Right renal pelvis (tissue), 4 donors: ENCODE data around the gene C19orf81. TPM values are rescaled to one million over a fixed set of nuclear protein-coding genes. Genes with fewer than 3 reads are reported as not detected.

Experiments used
- DNase-seq, 4 donors: peaks; one replicate each; pipeline ENCODE4 v3.0.0-alpha.2; 2013; ENCODE audit warnings: low read depth in 4 of 4, low spot score in 3 of 4, missing footprints in 1 of 4
- polyA plus RNA-seq, 4 donors: library from polyadenylated mRNA; unstranded; fragments of 120-200 nt; gene quantifications; one replicate each; pipeline ENCODE4 v1.2.1, GENCODE V29; 2013; ENCODE audit not compliant: insufficient read length in 4 of 4

The C19orf81 gene
- polyA plus RNA-seq, 4 donors = 1.8 to 5.0 (median 2.2) TPM

- no peak for DNase-seq
These were observed 27.5 kb downstream of the C19orf81 start for GRCh38 chr19:50676625-50677197.

GRCh38 chr19:50677636-50678035, 28.4 kb downstream of the C19orf81 start:
- no peak for DNase-seq

DNA sequence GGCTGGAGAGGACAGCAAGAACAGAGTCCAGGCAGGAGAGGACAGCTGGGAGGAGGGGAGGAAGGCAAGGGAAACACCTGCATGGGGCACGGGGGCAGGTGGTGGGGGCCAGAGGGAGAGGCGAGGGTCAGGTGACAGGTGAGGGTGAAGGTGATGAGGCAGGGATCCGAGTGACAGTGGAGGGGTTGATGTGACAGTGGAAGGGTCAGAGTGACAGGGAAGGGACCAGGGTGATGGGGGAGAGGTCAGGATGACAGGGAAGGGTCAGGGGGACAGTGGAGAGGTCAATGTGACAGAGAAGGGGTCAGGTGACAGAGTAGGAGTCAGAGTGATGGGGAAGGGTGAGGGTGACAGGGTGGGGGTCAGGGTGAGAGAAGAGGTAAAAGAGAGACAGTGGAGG, 29.1 kb downstream of the C19orf81 start:
- no peak for DNase-seq

DNA sequence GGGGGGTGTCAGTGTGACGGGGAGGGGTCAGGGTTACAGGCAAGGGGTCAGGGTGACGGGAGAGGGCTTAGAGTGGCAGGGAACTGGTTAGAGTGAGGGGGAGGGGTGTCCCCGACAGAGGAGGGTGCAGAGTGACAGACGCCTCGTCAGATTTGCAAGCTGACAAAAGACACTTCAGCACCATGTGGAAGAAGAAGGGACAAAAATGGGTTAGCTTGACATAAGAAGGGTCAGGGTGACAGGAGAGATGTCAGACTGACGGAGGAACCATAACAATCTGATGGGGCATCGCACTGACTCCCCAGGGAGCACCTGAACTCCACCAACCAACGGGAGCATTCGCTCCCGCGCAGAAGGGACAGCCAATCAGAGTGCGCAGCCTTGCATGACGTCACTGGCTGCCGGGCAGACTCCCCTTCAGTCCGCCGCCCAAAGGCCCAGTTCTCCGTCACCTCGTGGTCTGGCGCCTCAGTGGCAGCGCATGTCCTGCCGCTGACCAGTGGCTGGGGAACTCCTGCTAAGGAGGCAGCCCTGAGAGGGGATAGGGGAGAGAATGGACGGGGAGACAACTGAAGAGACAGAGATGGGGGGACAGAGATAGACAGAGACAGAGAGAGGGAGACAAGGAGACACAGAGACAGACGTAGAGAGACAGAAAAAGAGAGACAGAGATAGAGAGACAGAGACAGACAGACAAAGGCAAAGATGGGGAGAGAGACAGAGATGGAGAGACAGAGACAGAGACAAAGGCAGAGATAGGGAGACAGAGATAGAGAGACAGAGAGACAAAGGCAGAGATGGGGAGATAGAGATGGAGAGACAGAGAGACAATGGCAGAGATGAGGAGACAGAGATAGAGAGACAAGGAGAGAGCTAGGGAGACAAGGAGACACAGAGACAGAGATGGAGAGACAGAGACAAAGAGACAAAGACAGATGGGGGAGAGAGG, 30.2 kb downstream of the C19orf81 start:
- DNase-seq = peak in 2 of 4 donors; percentile 46 to 60

- DNase-seq = no peak
These were observed 37.2 kb downstream of the C19orf81 start for GRCh38 chr19:50686310-50687032.

GRCh38 chr19:50688766-50689165, 39.5 kb downstream of the C19orf81 start:
- DNase-seq = no peak

DNA sequence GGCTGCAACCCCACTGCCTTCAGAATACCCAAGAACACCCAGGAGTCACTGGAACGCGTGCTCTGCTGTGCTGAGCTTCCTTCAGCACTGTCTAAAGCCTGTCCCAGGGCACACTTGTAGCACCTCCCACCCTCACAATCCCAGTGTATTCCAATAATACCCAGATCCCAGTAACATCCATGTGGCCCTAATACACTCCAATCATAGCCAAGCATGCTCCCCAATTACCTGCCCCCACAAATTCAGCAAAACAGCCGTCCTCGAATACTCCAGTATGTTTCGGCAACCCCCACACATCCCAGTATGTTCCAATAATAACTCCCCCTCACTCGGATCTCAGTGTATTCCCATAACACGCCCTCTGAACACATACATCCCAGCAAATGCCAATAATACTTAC, 41.2 kb downstream of the C19orf81 start:
- no peak for DNase-seq

- no peak for DNase-seq
These were observed 44.1 kb downstream of the C19orf81 start for GRCh38 chr19:50693064-50693975.

DNA sequence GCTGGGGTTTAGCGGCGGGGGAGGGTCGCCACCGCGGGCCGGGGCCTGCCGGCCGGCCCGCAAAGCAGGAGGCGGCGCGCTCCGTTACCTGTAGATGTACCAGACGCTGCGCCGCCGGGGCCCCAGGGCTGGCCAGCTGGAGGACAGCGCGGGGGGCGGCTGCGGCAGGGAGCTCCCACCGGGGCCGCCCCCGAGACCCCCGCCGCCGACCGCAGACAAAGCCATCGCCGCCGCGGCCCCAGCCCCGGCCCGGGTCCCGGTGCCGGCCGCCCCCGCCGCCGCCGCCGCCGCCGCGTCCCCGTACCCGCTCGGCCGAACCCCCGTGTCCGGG, 45.5 kb downstream of the C19orf81 start:
- no peak for DNase-seq

- no peak for DNase-seq
These were observed 46.2 kb downstream of the C19orf81 start for GRCh38 chr19:50695251-50696093.

GRCh38 chr19:50696094-50696483, 46.8 kb downstream of the C19orf81 start:
- no peak for DNase-seq

DNA sequence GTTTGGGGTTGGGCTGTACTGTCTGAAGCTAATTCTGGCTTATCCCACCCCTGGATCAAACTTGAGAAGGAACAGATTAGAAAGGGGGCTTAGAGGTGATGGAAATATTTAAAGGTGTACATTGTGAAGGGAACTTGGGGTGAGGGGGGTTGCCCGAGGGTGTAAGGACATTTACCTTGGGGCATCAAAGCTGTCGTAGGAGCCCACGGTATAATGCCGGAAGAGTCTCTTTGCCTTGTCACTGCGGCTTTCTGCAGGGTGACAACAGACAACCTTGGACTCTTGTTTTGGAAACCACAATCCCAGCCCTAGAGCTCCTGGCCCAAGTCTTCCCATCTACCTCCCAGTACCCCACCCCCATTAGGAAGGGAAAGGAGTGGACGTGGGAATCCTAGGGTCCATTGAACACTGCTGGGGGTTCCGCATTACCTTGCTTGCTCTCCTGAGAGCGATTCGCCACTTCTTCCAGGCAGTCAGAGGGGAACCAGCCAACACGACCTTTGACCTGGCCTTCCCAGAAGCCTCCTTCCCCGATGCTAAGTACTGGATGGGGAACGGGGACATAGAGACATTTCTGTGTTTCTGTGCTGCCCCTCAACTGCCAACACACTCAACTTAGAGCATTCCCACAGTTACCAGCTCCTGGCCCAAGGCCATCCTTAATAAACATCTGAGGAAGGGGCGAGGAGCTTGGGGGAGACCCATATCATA, 48.3 kb downstream of the C19orf81 start:
- DNase-seq = no peak

- DNase-seq = no peak
These were observed 52.2 kb downstream of the C19orf81 start for GRCh38 chr19:50701367-50701985.

- no peak for DNase-seq
These were observed 53.1 kb downstream of the C19orf81 start for GRCh38 chr19:50702158-50702870.

DNA sequence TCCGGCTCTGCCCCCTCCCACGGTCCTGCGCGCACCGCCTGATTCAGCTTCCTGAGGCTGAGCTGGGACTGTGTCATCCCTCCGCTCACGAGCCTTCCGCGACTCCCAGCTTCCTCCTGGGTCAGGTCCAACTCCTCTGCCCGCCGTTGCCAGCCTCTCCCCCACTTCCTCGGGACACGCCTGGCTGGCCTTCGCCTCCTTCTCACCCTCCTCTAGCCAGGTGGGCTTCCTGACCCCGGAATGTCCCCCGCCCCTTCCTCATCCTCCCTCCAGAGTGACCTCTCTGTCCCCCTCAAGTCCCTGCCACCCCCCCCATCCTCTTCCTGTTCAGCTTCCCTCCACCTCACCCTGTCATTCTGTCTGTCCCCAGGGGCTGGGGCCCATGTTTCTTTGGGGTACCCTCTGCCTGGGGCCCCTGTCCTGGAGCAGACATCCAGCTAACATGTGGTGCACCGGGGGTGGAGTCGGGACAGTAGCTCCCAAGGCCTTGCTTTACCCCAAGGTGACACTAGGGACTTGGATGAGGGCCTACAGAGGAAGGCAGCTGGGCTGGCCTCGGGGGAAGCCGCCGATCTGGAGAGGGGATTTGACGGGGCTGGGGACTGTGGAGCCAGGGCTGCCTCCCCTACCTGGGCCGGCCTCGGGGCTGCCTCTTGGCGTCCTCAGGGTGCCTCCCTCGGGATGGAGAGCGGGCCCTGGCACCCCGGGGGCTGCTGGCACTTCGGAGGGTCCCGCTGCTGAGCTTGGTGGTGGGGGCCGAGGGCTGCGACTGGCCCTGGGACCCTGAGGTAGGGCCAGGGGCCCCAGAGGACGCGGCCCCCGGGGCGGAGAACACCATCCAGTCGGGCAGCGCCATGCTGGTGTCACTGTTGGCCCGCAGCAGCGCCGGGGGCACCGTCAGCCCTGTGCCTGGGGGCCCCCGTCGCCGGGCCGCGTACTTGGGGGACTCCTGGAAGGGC, 53.9 kb downstream of the C19orf81 start:
- no peak for DNase-seq

GRCh38 chr19:50703915-50704796, 54.9 kb downstream of the C19orf81 start:
- no peak for DNase-seq
